IMR-90 (cell line): ENCODE measurements around the gene CDH12. TPM values are rescaled to one million over a fixed set of nuclear protein-coding genes. Genes with fewer than 3 reads are reported as not detected.

Experiments used
- ATAC-seq: fragments of 200-7000 bp; cut with Tn5 transposase; 2 replicates; pipeline ENCODE4 v1.9.1; 2020; ENCODE audit warnings: low read depth, mild to moderate bottlenecking, moderate library complexity
- BruUV-seq: library from RNA; stranded (reverse); fragments of 400-500 nt; replicated peaks from 2 replicates; lab custom pipeline; 2021; lab: Mats Ljungman, UMichigan
- CTCF ChIA-PET: fragments of 300-600 bp; formaldehyde crosslinking; extraction: SDS; loops from one replicate; lab custom pipeline; 2021; ENCODE audit warnings: antibody characterized with exemption; lab: Yijun Ruan, JAX
- POLR2A ChIA-PET: fragments of 300-600 bp; sonication (Branson Sonifier 250); formaldehyde crosslinking; loops from one replicate; lab custom pipeline; 2022; ENCODE audit warnings: antibody characterized with exemption; ENCODE audit not compliant: unreplicated experiment; lab: Charles Lee
- DNase-seq: peaks from one replicate; pipeline ENCODE4 v3.0.0; 2013
- H2AFZ ChIP-seq: replicated peaks from 2 replicates; pipeline ENCODE3; 2013; ENCODE audit warnings: low read length, mild to moderate bottlenecking; ENCODE audit not compliant: poor library complexity
- H2AK5ac ChIP-seq: 2 replicates; pipeline ENCODE4 v1.6.1; 2013; ENCODE audit warnings: low read depth, low read length, inconsistent platforms
- H2AK9ac ChIP-seq: replicated peaks from 2 replicates; pipeline ENCODE3; 2013; ENCODE audit warnings: mild to moderate bottlenecking, low read depth, low read length, moderate library complexity; ENCODE audit not compliant: poor library complexity
- H2BK120ac ChIP-seq: 2 replicates; pipeline ENCODE4 v1.6.1; 2013; ENCODE audit warnings: low read depth, low read length, inconsistent platforms
- H2BK15ac ChIP-seq: 3 replicates; pipeline ENCODE4 v1.6.1; 2013; ENCODE audit warnings: low read depth, low read length, inconsistent platforms
- H2BK20ac ChIP-seq: 2 replicates; pipeline ENCODE4 v1.6.1; 2013; ENCODE audit warnings: low read depth, mild to moderate bottlenecking, inconsistent platforms, low read length, moderate library complexity
- H2BK5ac ChIP-seq: 2 replicates; pipeline ENCODE4 v1.6.1; 2013; ENCODE audit warnings: mild to moderate bottlenecking, low read depth, low read length, inconsistent platforms; ENCODE audit not compliant: poor library complexity, severe bottlenecking
- H3K14ac ChIP-seq: replicated peaks from 2 replicates; pipeline ENCODE4 v1.6.1; 2013; ENCODE audit warnings: low read depth, low read length, inconsistent platforms
- H3K18ac ChIP-seq: 2 replicates; pipeline ENCODE4 v1.6.1; 2013; ENCODE audit warnings: low read depth, low read length, control low read depth
- H3K23ac ChIP-seq: 2 replicates; pipeline ENCODE4 v1.6.1; 2013; ENCODE audit warnings: low read depth, low read length, inconsistent platforms
- H3K27ac ChIP-seq: 2 replicates; pipeline ENCODE4 v1.5.1; 2013; ENCODE audit warnings: mild to moderate bottlenecking, control low read depth, low read length; ENCODE audit not compliant: insufficient read depth
- H3K27me3 ChIP-seq: 2 replicates; pipeline ENCODE4 v1.6.1; 2013; ENCODE audit warnings: low read length; ENCODE audit not compliant: control insufficient read depth, insufficient read depth
- H3K36me3 ChIP-seq: 2 replicates; pipeline ENCODE4 v1.6.1; 2013; ENCODE audit warnings: low read length, mixed read lengths; ENCODE audit not compliant: control insufficient read depth, insufficient read depth
- H3K4ac ChIP-seq: 2 replicates; pipeline ENCODE4 v1.6.1; 2013; ENCODE audit warnings: low read depth, low read length, inconsistent platforms
- H3K4me1 ChIP-seq: 2 replicates; pipeline ENCODE4 v1.6.1; 2013; ENCODE audit warnings: low read length, mixed read lengths; ENCODE audit not compliant: control insufficient read depth, insufficient read depth
- H3K4me2 ChIP-seq: 2 replicates; pipeline ENCODE4 v1.6.1; 2013; ENCODE audit warnings: low read depth, mild to moderate bottlenecking, control low read depth, low read length, moderate library complexity
- H3K4me3 ChIP-seq: 2 replicates; pipeline ENCODE4 v1.5.1; 2013; ENCODE audit warnings: low read depth, mild to moderate bottlenecking, control low read depth, low read length, moderate library complexity; ENCODE audit not compliant: insufficient read depth
- H3K56ac ChIP-seq: 2 replicates; pipeline ENCODE4 v1.6.1; 2013; ENCODE audit warnings: low read length, inconsistent platforms; ENCODE audit not compliant: insufficient read depth; ENCODE audit errors: extremely low read depth
- H3K79me1 ChIP-seq, 2 experiments: 2 replicates each; pipeline ENCODE4 v1.6.1; 2013; ENCODE audit warnings: low read length in 2 of 2, inconsistent platforms in 1 of 2, low read depth in 1 of 2
- H3K9ac ChIP-seq: 2 replicates; pipeline ENCODE4 v1.6.1; 2013; ENCODE audit warnings: low read depth, low read length, control low read depth
- H3K9me1 ChIP-seq: 2 replicates; pipeline ENCODE4 v1.6.1; 2013; ENCODE audit warnings: low read length, inconsistent platforms; ENCODE audit not compliant: insufficient read depth
- H3K9me3 ChIP-seq: 2 replicates; pipeline ENCODE4 v1.6.1; 2013; ENCODE audit warnings: low read length; ENCODE audit not compliant: control insufficient read depth, insufficient read depth
- H4K20me1 ChIP-seq: 2 replicates; pipeline ENCODE4 v1.6.1; 2013; ENCODE audit warnings: low read length, inconsistent platforms; ENCODE audit not compliant: insufficient read depth
- H4K5ac ChIP-seq: 2 replicates; pipeline ENCODE4 v1.6.1; 2013; ENCODE audit warnings: mild to moderate bottlenecking, low read depth, low read length, control low read depth
- H4K8ac ChIP-seq, 2 experiments: 2 replicates each; pipeline ENCODE4 v1.6.1; 2013; ENCODE audit warnings: low read depth in 2 of 2, low read length in 2 of 2, control low read depth in 1 of 2, inconsistent platforms in 1 of 2
- H4K91ac ChIP-seq: 2 replicates; pipeline ENCODE4 v1.6.1; 2013; ENCODE audit warnings: low read depth, low read length, inconsistent platforms; ENCODE audit not compliant: insufficient read depth
- BHLHE40 ChIP-seq: fragments of 150-350 bp; IDR thresholded peaks from 2 replicates; pipeline ENCODE4 v1.6.1; 2016; ENCODE audit warnings: mild to moderate bottlenecking, low read depth, low read length
- CEBPB ChIP-seq: IDR thresholded peaks from 2 replicates; pipeline ENCODE4 v1.6.1; 2012; ENCODE audit warnings: low read depth, low read length, improper control_type of control experiment
- CHD1 ChIP-seq: IDR thresholded peaks from 2 replicates; pipeline ENCODE4 v1.6.1; 2012; ENCODE audit warnings: low read depth, low read length, improper control_type of control experiment
- ELK1 ChIP-seq: fragments of 150-350 bp; IDR thresholded peaks from 2 replicates; pipeline ENCODE4 v1.6.1; 2016; ENCODE audit warnings: low read depth, mild to moderate bottlenecking, low read length, moderate library complexity, borderline replicate concordance
- MAZ ChIP-seq: IDR thresholded peaks from 2 replicates; pipeline ENCODE4 v1.6.1; 2012; ENCODE audit warnings: low read depth, mild to moderate bottlenecking, low read length, improper control_type of control experiment, moderate library complexity, borderline replicate concordance
- MXI1 ChIP-seq: IDR thresholded peaks from 2 replicates; pipeline ENCODE4 v1.6.1; 2012; ENCODE audit warnings: low read depth, mild to moderate bottlenecking, low read length, moderate library complexity, borderline replicate concordance
- NFE2L2 ChIP-seq: fragments of 150-350 bp; IDR thresholded peaks from 2 replicates; pipeline ENCODE4 v1.6.1; 2016; ENCODE audit warnings: low read depth, mild to moderate bottlenecking, low read length
- POLR2A ChIP-seq: IDR thresholded peaks from 2 replicates; pipeline ENCODE4 v1.6.1; 2012; ENCODE audit warnings: mild to moderate bottlenecking, low read depth, low read length
- RCOR1 ChIP-seq: IDR thresholded peaks from 2 replicates; pipeline ENCODE4 v1.6.1; 2012; ENCODE audit warnings: mild to moderate bottlenecking, low read length, improper control_type of control experiment; ENCODE audit not compliant: insufficient replicate concordance
- SMC3 ChIP-seq: fragments of 150-350 bp; IDR thresholded peaks from 2 replicates; pipeline ENCODE4 v1.6.1; 2016; ENCODE audit warnings: low read depth, mild to moderate bottlenecking, antibody characterized with exemption, low read length, moderate library complexity
- WGBS, 2 experiments: methylation state at CpG; one replicate each; pipeline versions ENCODE4 v1.1.5 to v1.1.7; 2013; ENCODE audit warnings: missing lambda C conversion rate in 2 of 2; ENCODE audit not compliant: insufficient read length in 1 of 2; ENCODE audit errors: extremely low coverage in 2 of 2; 5-methylcytosine and 5-hydroxymethylcytosine counted together
- dilution Hi-C: fragments of 300-500 bp; cut with HindIII; formaldehyde crosslinking; loops from one replicate; pipeline ENCODE4 v1.14.3; 2018; ENCODE audit warnings: low sequenced_read_pairs; ENCODE audit not compliant: unreplicated experiment
- in situ Hi-C: fragments of 300-500 bp; cut with MboI; formaldehyde crosslinking; loops from 3 replicates; pipeline ENCODE4 v1.14.3; 2019; ENCODE audit warnings: low sequenced_read_pairs, inconsistent platforms, mixed read lengths
- intact Hi-C: fragments of 100-400 bp; cut with micrococcal nuclease; formaldehyde crosslinking; loops from 2 replicates; pipeline ENCODE4 v1.10.0; 2022
- polyA plus RNA-seq, 3 experiments: library from polyadenylated mRNA; depleted of rRNA; stranded (reverse); fragments of >200 nt; gene quantifications; 2 replicates each; pipeline ENCODE4 v1.2.3, GENCODE V29; 2012; ENCODE audit warnings: low replicate concordance in 1 of 3
- total RNA-seq: library from RNA; depleted of rRNA; stranded (reverse); fragments of >200 nt; gene quantifications from 2 replicates; pipeline ENCODE4 v1.2.3, GENCODE V29; 2012

Gene CDH12
- total and polyA plus RNA-seq, 2 of the 4 experiments (the other 2 are of a cell fraction): not detected

- in situ Hi-C loops: no loop called here
- Histone ChIP-seq H3K4me3 (no peak overlapping the region), H3K79me1 (no peaks in the 10 kb centered on the region), H2BK20ac (no peak overlapping the region), H3K27me3 (no peaks in the 10 kb centered on the region), H2BK120ac (no peak overlapping the region), H3K9ac (no peak overlapping the region), H2BK5ac (no peak overlapping the region), H3K36me3 (no peaks in the 10 kb centered on the region), H3K4ac (no peak overlapping the region), H2AFZ (no peak overlapping the region), H3K27ac (no peak overlapping the region), H3K4me2 (no peak overlapping the region), H2AK9ac (no peak overlapping the region), H3K56ac (no peak overlapping the region), H4K5ac (no peak overlapping the region), H4K91ac (no peak overlapping the region), H2BK15ac (no peak overlapping the region), H3K23ac (no peak overlapping the region), H4K8ac (no peak overlapping the region), H3K9me3 (no peaks in the 10 kb centered on the region), H3K18ac (no peak overlapping the region), H4K20me1 (no peaks in the 10 kb centered on the region), H3K9me1 (no peaks in the 10 kb centered on the region), H3K14ac (no peak overlapping the region), H3K4me1 (no peaks in the 10 kb centered on the region), H2AK5ac (no peak overlapping the region)
- ChIA-PET CTCF (interaction anchor here (1.0 kb wide), 1 partner anchor 9 kb away, joined by 3 read pairs; no protein-coding TSS in a partner anchor), POLR2A (no interaction called here)
- DNase-seq (no peak), ATAC-seq (no peak)
- intact Hi-C loops: no loop called here
- no peak for TF ChIP-seq MAZ
- no peak for TF ChIP-seq BHLHE40
- TF ChIP-seq POLR2A: no peak
- TF ChIP-seq MXI1: no peak
- TF ChIP-seq CEBPB: no peak
- no peak for TF ChIP-seq NFE2L2
- no peak for TF ChIP-seq RCOR1
- no peak for TF ChIP-seq SMC3
- no peak for TF ChIP-seq CHD1
- TF ChIP-seq ELK1: no peak
- WGBS, 2 experiments: no CpG with 5 or more reads among the region's 2 CpGs
- no TSS peak for BruUV-seq
- dilution Hi-C loops: no loop called here
Measured at GRCh38 chr5:21880164-21880563, 973.0 kb downstream of the CDH12 start.
